ENCODE results near the gene DNAJC5. TPM values are rescaled to one million over a fixed set of nuclear protein-coding genes. Genes with fewer than 3 reads are reported as not detected.

DNAJC5 gene
- total RNA-seq, 1 donor from 2014 or later, result 67.3 TPM

DNA sequence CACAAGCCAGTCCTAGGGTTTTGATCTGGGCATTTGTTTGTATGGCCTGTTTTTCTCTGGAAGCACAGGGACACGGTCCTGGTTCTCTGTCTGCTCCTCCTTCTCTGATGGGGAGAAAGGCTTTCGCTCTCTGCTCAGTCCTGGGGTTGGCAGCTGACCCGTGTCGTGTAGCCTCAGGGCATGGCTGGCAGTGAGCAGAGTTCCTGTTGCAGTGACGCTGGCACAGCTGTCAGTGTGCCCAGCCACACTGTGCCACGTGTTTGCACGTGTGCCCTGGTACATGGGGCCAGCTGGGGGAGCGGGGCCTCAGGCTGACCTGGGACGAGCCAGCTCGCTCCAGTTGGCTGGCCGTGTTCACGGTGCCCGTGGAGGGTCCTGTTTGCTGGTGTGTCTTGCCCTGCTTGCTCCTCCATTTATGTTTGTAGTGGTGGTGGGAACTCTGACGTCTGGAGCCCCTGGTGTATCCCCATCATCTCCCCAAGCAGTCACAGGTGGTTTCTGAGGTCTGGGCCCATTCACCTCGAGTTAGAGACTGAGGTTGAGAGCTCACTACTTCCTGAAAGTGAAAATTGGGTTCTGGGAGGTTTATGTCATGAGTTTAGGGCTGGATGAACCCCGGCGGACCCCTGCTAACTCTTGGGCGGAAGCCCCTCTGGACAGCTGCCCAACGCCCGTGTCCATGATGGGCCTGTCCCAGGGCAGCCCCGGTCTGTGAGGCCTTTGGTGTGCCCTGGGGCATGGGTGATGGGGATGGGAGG is 10.2 kb upstream of the DNAJC5 start:
- no peak for DNase-seq (ENCODE audit: low read depth in 2 of 2)

DNA sequence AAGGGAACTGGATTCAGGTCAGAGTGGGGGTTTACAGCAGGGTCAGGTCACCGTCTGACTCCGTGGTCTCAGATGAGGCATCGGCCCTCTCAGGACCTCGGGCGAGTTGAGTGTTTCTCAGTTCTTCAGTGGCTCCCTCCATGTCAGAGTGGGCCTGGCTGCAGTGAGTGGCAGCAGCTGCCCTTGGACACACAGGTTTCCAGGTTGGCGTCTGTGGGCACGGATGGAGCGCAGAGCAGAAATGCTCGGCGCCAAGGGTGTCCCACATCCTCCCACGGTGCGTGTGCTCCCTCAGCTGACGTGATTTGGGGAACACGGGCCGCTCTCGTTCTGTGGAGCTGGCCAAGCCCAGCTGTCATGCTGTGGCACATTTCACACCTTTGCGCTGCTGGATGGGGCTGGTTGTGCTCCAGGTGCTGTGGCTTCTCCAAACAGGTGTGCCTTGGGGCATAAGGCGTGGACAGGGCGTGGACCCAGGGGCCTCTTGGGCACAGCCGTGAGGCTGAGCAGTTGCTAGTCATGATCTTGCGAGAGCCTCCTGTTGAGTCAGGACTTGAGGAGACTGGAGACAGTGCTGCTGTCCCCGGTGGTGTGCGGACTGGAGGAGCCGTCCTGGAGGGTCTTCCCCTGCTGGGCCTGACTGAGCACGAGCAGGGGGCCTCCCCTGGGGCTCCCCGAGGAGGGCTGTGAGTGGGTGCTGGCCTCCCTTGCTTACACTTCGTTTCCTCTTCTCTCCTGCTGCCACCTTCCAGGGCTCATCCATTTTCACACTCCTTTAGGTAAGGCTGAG is 9.5 kb upstream of the DNAJC5 start:
- no peak for DNase-seq (ENCODE audit: low read depth in 2 of 2)

DNA sequence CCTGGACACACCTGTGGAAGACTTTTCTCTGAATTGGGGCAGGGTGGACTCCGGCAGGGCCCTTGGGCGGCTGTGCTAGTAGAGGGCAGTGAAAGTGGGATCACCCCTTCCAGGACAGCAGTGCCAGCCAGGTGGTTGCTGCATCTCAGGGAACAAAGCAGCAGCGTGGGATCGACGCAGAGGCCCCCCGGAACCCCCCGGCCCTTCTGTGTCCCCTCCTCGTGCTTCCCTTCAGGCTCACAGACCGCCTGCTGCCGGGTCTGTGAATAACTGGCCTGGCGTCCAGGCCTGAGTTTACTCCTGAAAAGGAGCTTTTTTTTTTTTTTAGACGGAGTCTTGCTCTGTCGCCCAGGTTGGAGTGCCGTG is 8.9 kb upstream of the DNAJC5 start:
- DNase-seq (ENCODE audit: low read depth in 2 of 2), result no peak

GRCh38 chr20:63886921-63887320 is 8.0 kb upstream of the DNAJC5 start:
- DNase-seq (ENCODE audit: low read depth in 2 of 2), result no peak

DNA sequence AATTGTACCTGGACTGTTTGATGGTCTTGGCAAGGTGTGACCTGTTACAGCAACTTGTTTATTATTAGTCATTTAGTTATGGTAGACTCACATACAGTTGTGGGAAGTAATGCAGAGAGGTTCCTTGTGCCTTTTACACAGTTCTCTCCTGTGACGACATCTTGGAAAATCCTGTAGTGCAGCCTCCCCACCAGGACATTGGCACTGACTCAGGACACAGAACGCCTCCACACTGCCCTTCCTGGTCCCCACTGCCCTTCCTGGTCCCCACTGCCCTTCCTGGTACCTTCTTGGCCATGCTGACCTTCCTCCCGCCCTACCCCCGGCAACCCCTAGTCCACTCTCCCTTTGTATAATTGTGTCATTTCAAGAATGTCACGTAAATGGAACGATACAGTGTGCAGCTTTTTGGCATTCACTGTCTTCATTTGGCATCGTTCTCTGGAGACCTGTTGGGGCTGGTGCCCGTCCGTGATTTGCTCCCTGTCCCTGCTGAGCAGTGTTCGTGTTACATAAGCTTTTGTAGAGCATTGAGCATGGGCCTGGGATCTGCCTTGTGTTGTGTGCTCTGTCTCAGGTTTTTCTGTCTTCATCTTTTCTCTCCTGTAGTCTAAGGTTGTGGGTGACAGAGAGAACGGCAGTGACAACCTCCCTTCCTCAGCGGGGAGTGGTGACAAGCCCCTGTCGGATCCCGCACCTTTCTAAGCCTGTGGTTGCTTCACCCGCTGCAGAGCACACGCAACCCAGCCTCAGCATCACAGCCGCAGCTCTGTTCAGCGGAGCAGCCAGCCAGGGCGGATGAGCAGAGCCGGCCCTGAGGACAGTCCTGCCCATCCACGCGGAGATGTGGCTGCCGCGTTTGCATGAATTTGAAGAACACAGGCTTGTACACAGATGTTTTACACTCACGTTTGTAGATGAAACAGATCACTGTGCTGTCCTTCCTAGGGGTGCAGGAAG is 5.4 kb upstream of the DNAJC5 start:
- DNase-seq (ENCODE audit: low read depth in 2 of 2), result no peak

DNA sequence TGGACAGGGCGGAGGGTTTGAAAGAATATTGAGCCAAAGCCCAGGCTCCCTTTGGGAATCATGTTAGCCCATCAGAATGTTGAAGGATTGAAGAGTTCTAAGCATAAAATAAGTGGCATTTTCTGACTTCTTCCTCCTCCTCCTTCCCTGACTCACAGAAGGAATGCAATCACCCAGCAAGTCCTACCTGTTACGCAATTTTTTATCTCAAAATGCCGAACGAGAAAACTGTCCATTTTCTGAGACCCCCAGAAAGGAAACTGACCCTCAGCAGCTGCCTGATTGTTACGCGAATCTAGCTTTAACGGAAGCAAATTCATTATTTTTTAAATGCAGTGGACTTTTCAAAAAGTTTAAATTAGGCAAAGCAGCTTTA is 4.7 kb upstream of the DNAJC5 start:
- DNase-seq (ENCODE audit: low read depth in 2 of 2), result no peak

- no peak for DNase-seq (ENCODE audit: low read depth in 2 of 2)
These were observed 4.3 kb upstream of the DNAJC5 start for GRCh38 chr20:63890616-63891015.

DNA sequence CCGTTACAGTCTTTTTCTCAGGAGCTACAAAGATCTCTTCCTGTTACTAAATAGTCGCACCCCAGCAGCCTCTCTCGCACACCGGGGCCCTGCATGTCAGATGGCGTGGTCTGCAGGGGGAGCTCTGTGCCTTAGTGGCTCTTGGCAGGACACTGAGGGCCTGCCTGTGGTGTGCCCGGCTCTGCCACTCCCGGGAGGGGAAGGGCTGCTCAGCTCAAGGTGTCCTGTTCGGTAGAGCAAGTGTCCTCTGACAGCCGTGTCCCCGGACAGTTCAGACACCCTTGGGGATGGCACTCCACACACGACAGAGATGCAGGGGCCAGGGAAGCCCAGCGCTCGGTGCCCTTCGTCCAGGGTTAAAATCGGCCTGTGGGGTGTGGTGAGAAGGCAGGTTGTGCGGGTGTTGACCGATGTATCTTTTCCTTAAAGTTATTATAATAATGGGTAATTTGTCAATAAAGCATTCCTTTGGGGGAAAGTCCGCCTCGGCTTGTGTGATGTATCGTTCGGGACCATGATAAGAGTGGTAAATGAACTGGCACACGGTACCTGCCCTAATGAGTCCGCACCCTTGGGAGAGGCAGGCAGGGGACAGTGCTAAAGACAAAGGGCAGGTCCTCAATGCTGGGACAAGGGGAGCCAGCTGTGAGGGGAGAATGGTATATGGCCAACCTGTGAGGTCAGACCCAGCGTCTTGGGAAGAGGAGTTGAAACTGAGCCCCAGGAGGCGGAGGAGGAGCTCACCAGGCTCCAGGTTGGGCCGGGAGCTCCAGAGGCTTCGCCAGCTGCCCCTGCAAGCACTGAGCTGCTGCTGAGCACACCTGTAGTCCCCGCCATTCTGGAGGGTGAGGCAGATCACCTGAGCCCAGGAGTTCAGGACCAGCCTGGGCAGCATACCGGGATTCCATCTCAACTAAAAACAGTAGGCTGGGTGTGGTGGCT is 3.6 kb upstream of the DNAJC5 start:
- DNase-seq (ENCODE audit: low read depth in 2 of 2), result no peak

GRCh38 chr20:63892402-63892801 is 2.5 kb upstream of the DNAJC5 start:
- DNase-seq (ENCODE audit: low read depth in 2 of 2), result no peak

GRCh38 chr20:63893999-63894357 is 948 bp upstream of the DNAJC5 start:
- no peak for DNase-seq (ENCODE audit: low read depth in 2 of 2)

DNA sequence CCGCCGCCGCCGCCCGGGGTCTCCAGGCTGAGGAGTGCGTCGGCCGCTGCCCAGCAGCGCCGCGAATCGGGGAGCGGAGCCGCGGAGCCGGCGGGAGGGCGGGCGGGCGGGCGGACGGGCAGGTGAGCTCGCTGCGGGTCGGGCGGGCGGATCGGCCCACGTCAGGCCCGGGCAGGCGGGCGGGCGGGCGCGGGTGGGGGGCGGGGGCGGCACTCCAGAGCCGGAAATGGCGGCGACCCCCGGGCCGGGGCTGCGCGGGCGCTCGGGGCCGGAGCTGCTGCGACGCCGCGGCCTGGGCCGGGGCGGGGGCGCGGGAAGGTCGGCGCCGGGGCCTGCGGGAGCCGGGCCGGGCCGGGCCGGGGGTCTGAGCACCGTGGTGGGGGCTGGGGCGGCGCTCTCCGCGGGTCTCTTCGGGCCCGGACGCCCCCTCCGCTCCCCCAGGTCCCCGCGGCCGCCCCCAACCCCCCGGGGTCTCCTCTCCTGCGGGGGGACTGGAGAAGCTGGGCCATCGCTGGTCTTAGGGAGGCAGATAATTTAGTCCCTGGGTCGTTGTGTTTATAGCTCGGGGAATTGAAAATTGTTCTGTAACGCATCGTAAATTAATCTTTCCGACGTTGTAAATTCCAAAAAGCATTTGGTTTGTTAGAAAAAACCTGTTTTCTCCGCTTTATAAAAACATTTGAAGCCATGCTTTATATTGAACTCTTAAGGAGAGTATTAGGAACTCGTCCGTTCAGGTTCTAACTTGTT is 451 bp downstream of the DNAJC5 start:
- no peak for DNase-seq (ENCODE audit: low read depth in 2 of 2)

- DNase-seq (ENCODE audit: low read depth in 2 of 2), result peak in 1 of 2 donors; percentile 45
These were observed 982 bp downstream of the DNAJC5 start for GRCh38 chr20:63895952-63896263.

DNA sequence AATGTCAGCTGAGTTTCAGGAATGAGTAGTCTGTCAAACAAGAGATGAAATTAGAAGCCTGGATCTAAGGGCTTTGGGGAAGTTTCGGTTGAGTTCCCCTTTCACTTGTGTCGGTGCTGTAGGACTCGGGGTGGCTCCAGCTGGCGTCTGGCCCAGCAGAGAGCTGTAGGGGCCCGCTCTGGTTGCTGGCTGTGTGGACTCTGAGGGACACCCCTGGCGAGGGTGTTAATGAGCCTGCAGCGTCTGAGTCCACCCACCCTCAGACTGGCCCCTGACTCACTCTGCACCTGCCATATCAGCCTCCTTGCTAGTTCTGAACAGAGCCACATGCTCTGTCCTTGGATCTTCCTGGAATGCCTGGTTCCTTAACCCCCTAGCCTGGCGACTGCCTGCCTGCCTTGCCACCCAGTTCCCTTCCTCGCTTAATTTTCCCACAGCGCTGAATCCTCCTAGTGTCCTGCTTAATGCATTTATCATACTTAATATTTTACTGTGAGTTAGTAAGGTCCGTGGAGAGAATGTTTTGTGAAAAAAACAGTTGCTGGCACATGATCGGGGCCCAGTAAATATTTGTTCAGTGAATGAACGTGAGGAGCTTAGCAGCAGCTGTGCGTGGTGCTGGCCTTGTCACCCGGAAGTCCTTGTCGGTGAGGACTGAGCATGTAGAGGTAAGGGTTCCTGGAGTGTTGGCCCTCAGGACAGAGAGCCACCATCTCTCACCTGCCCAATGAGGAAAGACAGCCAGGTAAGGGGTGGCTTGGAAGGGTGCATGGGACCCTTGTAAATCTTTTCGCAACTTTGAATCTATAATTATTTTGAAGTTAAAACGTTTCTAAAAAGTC is 1.6 kb downstream of the DNAJC5 start:
- DNase-seq (ENCODE audit: low read depth in 2 of 2), result peak in 1 of 2 donors; percentile 49

DNA sequence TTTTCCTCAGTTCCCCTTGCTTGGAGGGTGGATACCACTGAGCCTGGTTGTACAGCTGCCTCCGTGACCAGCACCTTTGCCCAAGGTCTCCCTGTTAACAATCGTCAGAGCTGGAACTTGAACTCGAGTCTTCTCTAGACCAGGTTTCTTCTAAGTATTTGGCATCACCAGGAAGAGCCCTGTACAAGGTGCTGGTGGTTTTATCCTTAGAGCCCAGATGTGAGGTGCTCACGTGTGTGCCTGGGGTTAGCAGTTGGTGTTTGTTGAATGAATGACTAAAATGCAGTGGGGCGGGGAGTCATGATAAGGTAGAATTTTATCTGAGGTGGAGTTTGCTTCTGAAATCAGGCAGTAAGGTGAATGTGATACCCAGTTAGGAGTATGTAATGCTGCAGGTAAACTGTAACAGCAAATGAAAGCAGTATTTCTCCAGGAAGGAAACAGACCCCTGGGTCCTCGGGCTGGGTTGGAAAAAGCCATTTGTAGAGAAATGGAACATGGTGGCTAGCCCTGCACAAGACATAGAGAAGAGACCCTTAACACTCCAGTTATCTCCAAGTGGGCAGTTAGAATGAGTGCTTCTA is 3.1 kb downstream of the DNAJC5 start:
- DNase-seq (ENCODE audit: low read depth in 2 of 2), result no peak

GRCh38 chr20:63898882-63899558 is 4.1 kb downstream of the DNAJC5 start:
- no peak for DNase-seq (ENCODE audit: low read depth in 2 of 2)

GRCh38 chr20:63900413-63900812 is 5.5 kb downstream of the DNAJC5 start:
- DNase-seq (ENCODE audit: low read depth in 2 of 2), result no peak

GRCh38 chr20:63903796-63904561 is 9.1 kb downstream of the DNAJC5 start:
- no peak for DNase-seq (ENCODE audit: low read depth in 2 of 2)
